GM19238 (cell line): Measurements from ENCODE around the gene FOXQ1.
"Not testable (repeated sequence)": the region's sequence is repeated elsewhere in the genome, so short reads cannot be mapped to it uniquely, and the experiment has no call there.

Experiments
- DNase-seq: peaks from one replicate; pipeline ENCODE4 v3.0.0; 2011; ENCODE audit warnings: low spot score; ENCODE audit not compliant: insufficient read length

The FOXQ1 gene

GRCh38 chr6:1290805-1291204 is 21.1 kb upstream of the FOXQ1 start:
- DNase-seq = no peak

DNA sequence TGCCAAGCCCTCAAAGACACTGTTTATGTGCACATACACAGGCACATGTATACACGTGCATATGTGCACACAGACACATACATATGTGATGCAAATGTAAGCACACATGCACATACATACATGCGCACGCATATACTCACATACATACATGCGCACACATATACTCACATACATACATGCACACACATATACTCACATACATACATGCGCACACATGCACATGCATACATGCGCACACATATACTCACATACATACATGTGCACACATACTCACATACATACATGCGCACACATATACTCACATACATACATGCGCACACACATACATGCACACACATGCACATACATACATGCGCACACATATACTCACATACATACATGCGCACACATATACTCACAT is 20.5 kb upstream of the FOXQ1 start:
- no peak for DNase-seq

DNA sequence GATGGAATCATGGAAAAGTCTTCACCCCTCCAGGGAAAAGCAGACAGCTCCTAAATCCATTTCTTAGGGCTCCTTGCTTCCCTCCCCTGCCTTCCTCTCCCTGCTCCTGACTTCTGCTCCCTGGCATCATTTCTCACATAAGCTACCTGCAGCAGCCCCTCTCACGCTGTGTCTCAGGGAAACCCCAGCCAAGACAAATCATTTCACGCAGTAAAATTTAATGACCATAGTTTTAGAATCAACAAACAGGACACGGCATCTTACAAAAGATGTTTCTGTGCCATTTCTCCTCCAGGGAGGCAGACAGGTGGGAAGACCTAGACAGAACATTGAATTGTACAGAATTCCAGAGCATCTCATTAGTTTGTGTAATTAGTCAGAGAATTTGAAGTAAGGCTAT is 16.5 kb upstream of the FOXQ1 start:
- DNase-seq = no peak

- no peak for DNase-seq
Measured at GRCh38 chr6:1296079-1296478, 15.8 kb upstream of the FOXQ1 start.

DNA sequence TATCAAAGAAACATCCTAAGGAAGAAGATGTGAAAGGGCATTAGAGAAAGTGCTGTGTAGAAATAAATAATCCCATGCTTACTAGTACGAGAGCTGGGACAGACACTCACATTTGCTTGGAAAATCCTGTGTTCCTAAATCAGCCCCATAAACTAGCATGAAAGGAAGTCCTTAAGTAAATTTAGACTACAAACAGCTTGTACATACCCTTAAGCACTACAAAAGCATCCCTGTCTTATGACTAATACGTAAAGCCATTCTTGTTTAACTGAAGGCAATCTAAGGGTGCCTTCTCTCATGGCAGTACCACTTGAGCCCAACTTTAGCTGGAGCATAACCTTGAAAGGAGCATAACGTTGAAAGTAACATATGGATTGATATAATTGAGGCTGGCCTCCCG is 15.4 kb upstream of the FOXQ1 start:
- no peak for DNase-seq

GRCh38 chr6:1297746-1298145 is 14.2 kb upstream of the FOXQ1 start:
- no peak for DNase-seq

- DNase-seq = no peak
Measured at GRCh38 chr6:1298768-1299167, 13.1 kb upstream of the FOXQ1 start.

DNA sequence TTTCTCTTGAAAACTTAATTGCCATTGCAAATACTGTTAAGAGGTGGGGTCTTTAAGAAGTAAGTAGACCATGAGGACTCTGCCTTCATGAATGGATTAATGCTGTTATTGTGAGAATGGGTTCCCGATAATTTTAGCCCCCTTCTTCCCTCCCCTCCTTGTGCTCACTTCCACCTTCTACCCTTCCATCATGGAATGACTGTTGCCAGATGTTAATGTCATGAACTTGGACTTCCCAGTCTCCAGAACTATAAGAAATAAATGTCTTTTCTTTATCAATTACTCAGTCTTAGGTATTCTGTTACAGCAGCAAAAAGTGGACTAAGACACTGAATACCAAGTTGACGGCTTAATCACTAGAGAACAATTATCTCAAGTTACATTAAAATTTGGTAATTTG is 5.8 kb upstream of the FOXQ1 start:
- no peak for DNase-seq

GRCh38 chr6:1309366-1309765 is 2.5 kb upstream of the FOXQ1 start:
- no peak for DNase-seq

- DNase-seq = no peak
Measured at GRCh38 chr6:1310628-1311399, 1.1 kb upstream of the FOXQ1 start.

GRCh38 chr6:1312203-1312472 is 240 bp downstream of the FOXQ1 start:
- no peak for DNase-seq

- no peak for DNase-seq
Measured at GRCh38 chr6:1312473-1313367, 822 bp downstream of the FOXQ1 start.

GRCh38 chr6:1313384-1313766 is 1.5 kb downstream of the FOXQ1 start:
- DNase-seq = no peak

- DNase-seq = no peak
Measured at GRCh38 chr6:1313767-1314503, 2.0 kb downstream of the FOXQ1 start.

DNA sequence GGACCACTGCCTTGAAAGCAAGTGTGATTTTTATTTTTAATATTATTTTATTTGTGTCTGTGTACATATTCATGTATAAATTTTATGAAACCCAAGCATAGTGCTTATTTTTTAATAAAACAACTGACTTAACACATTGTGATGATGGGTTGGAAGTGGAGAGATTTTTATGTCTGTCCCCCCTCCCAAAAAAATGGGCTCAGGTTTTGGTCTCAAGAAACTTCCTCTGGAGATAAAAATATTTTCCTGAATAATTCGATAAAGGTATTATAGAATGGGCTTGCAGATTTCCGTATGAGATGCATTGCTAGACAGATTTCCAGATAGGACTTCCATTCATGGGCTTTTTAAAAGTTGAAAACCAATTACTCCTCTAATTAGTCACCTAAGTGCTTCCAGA is 2.7 kb downstream of the FOXQ1 start:
- no peak for DNase-seq

GRCh38 chr6:1315201-1315559 is 3.3 kb downstream of the FOXQ1 start:
- no peak for DNase-seq

GRCh38 chr6:1315560-1316386 is 3.9 kb downstream of the FOXQ1 start:
- no peak for DNase-seq

- DNase-seq = no peak
Measured at GRCh38 chr6:1316489-1316971, 4.6 kb downstream of the FOXQ1 start.

DNA sequence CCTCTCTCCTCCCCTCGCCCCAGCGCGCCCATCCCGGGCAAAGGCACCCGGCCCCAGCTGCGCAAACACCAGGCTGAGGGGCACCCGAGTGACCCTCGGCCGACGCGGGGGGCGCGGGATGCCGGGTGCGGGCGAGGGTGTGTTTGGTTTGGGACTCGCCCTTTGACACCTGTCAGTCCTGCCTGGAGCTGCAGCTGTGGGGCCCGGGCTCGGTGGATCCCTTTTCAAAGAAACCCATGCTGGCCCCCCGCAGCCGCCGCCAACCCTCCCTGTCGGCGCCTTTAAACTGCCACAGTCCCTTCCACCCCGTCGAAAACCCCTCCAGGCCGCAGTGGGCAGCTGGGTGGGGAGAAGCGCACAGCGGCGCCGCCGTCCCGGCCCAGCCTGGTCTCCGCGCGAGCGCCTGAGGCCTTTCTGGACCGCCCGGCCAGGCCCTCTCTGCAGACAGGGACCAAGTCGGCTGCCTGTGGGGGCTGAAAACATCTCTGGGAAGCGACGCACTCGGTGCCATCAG is 5.5 kb downstream of the FOXQ1 start:
- DNase-seq = no peak

DNA sequence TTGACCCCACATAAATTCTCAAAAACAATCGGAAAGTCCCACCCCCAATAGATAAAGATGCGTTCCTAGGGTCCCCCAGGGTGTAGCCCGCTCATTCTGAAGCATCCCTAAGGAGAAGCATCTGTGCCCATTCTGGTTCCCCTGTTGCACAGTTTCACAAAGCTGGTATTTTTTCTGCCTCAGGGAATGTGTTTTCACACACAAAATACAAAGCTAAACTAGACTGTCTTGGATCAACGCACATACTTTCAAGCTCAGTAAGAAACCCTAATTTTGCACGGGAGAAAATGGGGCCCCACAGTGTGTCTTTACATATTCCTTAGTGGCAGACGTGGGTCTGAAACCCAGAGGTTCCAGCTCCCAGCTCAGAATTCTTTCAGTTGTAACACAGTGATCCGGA is 6.1 kb downstream of the FOXQ1 start:
- no peak for DNase-seq

GRCh38 chr6:1318584-1318983 is 6.7 kb downstream of the FOXQ1 start:
- DNase-seq = not testable (repeated sequence)
